ENCODE measurements around the gene KIF25.

Gene KIF25

GRCh38 chr6:167997642-167998041, at the start of gene KIF25:
Gene KIF25, plus strand, starts transcription at chr6:167997671. Its CDS starts 31,915 bp downstream, at chr6:168029586.
- no peak within 1 kb of the TSS for H3K4me3 ChIP-seq (ENCODE audit: low read depth, low read length)
- no peaks in the 10 kb centered on the region for H3K27me3 ChIP-seq (ENCODE audit: control insufficient read depth, insufficient read depth, low read length)
- H3K36me3 ChIP-seq (ENCODE audit: control insufficient read depth, insufficient read depth, low read length): no peaks in the 10 kb centered on the region
- no peak within 1 kb of the TSS for H3K9ac ChIP-seq (ENCODE audit: low read depth, low read length)
- H3K4me1 ChIP-seq (ENCODE audit: control insufficient read depth, insufficient read depth, low read length): no peaks in the 10 kb centered on the region
- no peaks in the 10 kb centered on the region for H3K9me3 ChIP-seq (ENCODE audit: control insufficient read depth, insufficient read depth, low read length)

DNA sequence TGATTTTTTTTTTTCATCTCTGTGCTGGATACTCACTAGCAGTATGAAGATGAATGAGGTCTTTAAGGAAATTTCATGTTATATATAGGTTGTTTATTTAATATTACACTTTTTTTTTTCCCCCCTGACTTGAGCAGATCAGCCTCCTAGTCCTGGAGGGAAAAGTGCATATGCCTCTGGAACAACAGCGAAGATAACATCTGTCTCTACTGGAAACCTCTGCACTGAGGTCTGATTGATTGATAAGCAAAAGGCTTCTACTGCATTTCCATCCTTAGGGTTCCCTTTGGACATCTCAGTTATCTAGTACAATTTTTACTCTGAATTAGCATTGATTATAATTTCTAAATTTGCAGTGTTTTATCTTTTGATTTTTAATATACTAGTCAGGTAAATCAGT, 49.8 kb upstream of the KIF25 start:
- H3K27me3 ChIP-seq (ENCODE audit: control insufficient read depth, insufficient read depth, low read length): no peaks in the 10 kb centered on the region
- no peaks in the 10 kb centered on the region for H3K9me3 ChIP-seq (ENCODE audit: control insufficient read depth, insufficient read depth, low read length)
- H3K36me3 ChIP-seq (ENCODE audit: control insufficient read depth, insufficient read depth, low read length): peaks cover 36% of the 10 kb centered on the region

DNA sequence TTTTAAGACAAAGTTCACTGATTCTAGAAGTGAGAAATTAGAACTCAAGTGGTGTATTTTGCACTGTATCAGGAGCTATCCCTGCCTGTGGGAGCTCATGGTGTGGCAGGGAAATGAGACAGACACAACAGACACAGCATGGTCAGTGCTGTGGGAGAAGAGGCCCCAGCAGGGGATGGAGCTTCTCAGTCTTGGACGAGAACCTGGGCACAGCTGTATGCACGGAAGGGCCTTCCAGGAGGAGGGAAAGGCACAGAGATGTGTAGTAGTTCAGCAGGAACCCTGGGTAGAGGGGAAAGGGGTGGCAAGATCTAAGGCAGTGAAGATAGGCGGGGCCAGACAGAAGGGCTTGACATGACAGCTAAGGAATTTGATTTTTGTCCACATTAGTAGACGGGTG, 48.8 kb upstream of the KIF25 start:
- no peaks in the 10 kb centered on the region for H3K27me3 ChIP-seq (ENCODE audit: control insufficient read depth, insufficient read depth, low read length)
- H3K4me3 ChIP-seq (ENCODE audit: low read depth, low read length): no peak overlapping the region
- no peaks in the 10 kb centered on the region for H3K9me3 ChIP-seq (ENCODE audit: control insufficient read depth, insufficient read depth, low read length)
- no peak overlapping the region for H3K9ac ChIP-seq (ENCODE audit: low read depth, low read length)
- peaks cover 34% of the 10 kb centered on the region for H3K36me3 ChIP-seq (ENCODE audit: control insufficient read depth, insufficient read depth, low read length)
- no peaks in the 10 kb centered on the region for H3K4me1 ChIP-seq (ENCODE audit: control insufficient read depth, insufficient read depth, low read length)

More for the DNA sequence above, 49.8 kb upstream of the KIF25 start:
- Histone ChIP-seq H3K4me1 (ENCODE audit: control insufficient read depth, insufficient read depth, low read length) (no peaks in the 10 kb centered on the region), H3K9ac (ENCODE audit: low read depth, low read length) (no peak overlapping the region), H3K4me3 (ENCODE audit: low read depth, low read length) (no peak overlapping the region)

DNA sequence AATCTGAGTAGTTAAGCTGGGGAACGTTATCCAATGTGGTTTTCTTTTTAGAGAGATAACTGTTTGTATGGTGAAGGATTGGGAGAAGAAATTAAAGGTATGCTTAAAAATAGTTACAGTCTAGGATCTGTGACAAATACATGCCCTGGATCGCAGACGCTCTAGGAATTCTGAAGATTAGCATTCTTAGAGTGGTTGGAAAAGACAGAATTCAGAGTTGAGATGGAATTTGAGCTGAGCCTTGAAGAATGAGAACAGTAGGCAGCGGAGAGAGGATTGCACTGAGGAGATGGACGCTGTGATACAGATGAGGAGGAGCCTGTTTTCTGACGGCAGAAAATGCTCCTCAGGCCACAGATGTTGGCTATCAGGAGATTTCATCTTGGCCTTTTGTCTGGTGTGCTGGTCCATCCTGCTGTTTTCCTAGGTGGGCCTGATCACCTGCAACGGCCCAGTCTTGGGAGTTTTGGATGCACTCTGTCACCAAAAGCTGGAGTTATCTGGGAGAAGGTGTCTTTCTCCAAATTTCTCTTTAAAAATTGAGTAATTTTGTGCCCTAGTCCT, 48.3 kb upstream of the KIF25 start:
- Histone ChIP-seq H3K9ac (ENCODE audit: low read depth, low read length) (no peak overlapping the region), H3K4me1 (ENCODE audit: control insufficient read depth, insufficient read depth, low read length) (no peaks in the 10 kb centered on the region), H3K36me3 (ENCODE audit: control insufficient read depth, insufficient read depth, low read length) (peaks cover 30% of the 10 kb centered on the region), H3K27me3 (ENCODE audit: control insufficient read depth, insufficient read depth, low read length) (no peaks in the 10 kb centered on the region), H3K9me3 (ENCODE audit: control insufficient read depth, insufficient read depth, low read length) (no peaks in the 10 kb centered on the region), H3K4me3 (ENCODE audit: low read depth, low read length) (no peak overlapping the region)

- Histone ChIP-seq H3K36me3 (ENCODE audit: control insufficient read depth, insufficient read depth, low read length) (peaks cover 30% of the 10 kb centered on the region), H3K9me3 (ENCODE audit: control insufficient read depth, insufficient read depth, low read length) (no peaks in the 10 kb centered on the region), H3K9ac (ENCODE audit: low read depth, low read length) (no peak overlapping the region), H3K4me1 (ENCODE audit: control insufficient read depth, insufficient read depth, low read length) (no peaks in the 10 kb centered on the region), H3K4me3 (ENCODE audit: low read depth, low read length) (no peak overlapping the region), H3K27me3 (ENCODE audit: control insufficient read depth, insufficient read depth, low read length) (no peaks in the 10 kb centered on the region)
Observed at GRCh38 chr6:167951781-167952511, 45.5 kb upstream of the KIF25 start.

DNA sequence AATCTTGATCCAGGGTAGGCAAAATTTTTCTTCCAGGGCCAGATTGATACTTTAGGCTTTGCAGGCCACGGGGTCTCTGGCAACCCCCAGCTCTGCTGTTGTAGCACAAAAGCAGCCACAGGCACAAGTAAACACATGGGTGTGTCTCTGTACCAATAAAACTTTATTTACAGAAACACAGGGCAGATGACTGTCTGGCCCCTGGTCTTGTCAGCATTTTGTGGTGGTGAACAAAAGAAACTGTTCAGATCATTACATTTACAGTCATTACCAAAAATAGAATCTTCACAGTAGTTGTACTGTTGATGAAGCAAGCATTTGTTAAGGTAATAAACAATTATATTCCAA, 45.0 kb upstream of the KIF25 start:
- H3K36me3 ChIP-seq (ENCODE audit: control insufficient read depth, insufficient read depth, low read length): peaks cover 30% of the 10 kb centered on the region
- no peaks in the 10 kb centered on the region for H3K9me3 ChIP-seq (ENCODE audit: control insufficient read depth, insufficient read depth, low read length)
- no peaks in the 10 kb centered on the region for H3K4me1 ChIP-seq (ENCODE audit: control insufficient read depth, insufficient read depth, low read length)
- no peak overlapping the region for H3K9ac ChIP-seq (ENCODE audit: low read depth, low read length)
- H3K27me3 ChIP-seq (ENCODE audit: control insufficient read depth, insufficient read depth, low read length): no peaks in the 10 kb centered on the region
- no peak overlapping the region for H3K4me3 ChIP-seq (ENCODE audit: low read depth, low read length)

- Histone ChIP-seq H3K36me3 (ENCODE audit: control insufficient read depth, insufficient read depth, low read length) (peaks cover 23% of the 10 kb centered on the region), H3K4me3 (ENCODE audit: low read depth, low read length) (no peak overlapping the region), H3K27me3 (ENCODE audit: control insufficient read depth, insufficient read depth, low read length) (no peaks in the 10 kb centered on the region), H3K4me1 (ENCODE audit: control insufficient read depth, insufficient read depth, low read length) (no peaks in the 10 kb centered on the region), H3K9me3 (ENCODE audit: control insufficient read depth, insufficient read depth, low read length) (no peaks in the 10 kb centered on the region), H3K9ac (ENCODE audit: low read depth, low read length) (no peak overlapping the region)
Observed at GRCh38 chr6:167953551-167953950, 43.9 kb upstream of the KIF25 start.

- H3K4me1 ChIP-seq (ENCODE audit: control insufficient read depth, insufficient read depth, low read length): no peaks in the 10 kb centered on the region
- no peaks in the 10 kb centered on the region for H3K9me3 ChIP-seq (ENCODE audit: control insufficient read depth, insufficient read depth, low read length)
- no peak overlapping the region for H3K4me3 ChIP-seq (ENCODE audit: low read depth, low read length)
- H3K9ac ChIP-seq (ENCODE audit: low read depth, low read length): no peak overlapping the region
- H3K27me3 ChIP-seq (ENCODE audit: control insufficient read depth, insufficient read depth, low read length): no peaks in the 10 kb centered on the region
- H3K36me3 ChIP-seq (ENCODE audit: control insufficient read depth, insufficient read depth, low read length): peaks cover 17% of the 10 kb centered on the region
Observed at GRCh38 chr6:167954151-167954550, 43.3 kb upstream of the KIF25 start.

DNA sequence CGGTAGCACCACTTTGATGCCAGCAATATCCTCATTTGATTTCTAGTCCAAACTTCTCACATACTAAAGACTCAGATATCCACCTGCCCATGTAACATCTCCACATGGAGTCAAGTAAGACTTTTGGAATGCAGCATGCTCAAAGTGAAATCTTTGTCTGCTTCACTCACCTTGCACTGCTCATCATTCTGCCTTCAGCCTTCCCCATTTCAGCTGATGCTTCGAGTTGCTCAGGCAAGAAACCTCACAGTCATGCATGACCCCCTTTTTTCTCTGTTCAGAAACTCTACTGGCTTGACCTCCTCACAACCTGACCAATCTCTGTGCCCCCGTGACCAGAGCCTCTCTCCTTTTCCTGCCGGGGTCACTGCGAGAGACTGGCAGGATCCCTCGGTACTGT, 41.0 kb upstream of the KIF25 start:
- Histone ChIP-seq H3K9me3 (ENCODE audit: control insufficient read depth, insufficient read depth, low read length) (no peaks in the 10 kb centered on the region), H3K9ac (ENCODE audit: low read depth, low read length) (no peak overlapping the region), H3K4me3 (ENCODE audit: low read depth, low read length) (no peak overlapping the region), H3K27me3 (ENCODE audit: control insufficient read depth, insufficient read depth, low read length) (no peaks in the 10 kb centered on the region), H3K4me1 (ENCODE audit: control insufficient read depth, insufficient read depth, low read length) (no peaks in the 10 kb centered on the region), H3K36me3 (ENCODE audit: control insufficient read depth, insufficient read depth, low read length) (peaks cover 7% of the 10 kb centered on the region)

DNA sequence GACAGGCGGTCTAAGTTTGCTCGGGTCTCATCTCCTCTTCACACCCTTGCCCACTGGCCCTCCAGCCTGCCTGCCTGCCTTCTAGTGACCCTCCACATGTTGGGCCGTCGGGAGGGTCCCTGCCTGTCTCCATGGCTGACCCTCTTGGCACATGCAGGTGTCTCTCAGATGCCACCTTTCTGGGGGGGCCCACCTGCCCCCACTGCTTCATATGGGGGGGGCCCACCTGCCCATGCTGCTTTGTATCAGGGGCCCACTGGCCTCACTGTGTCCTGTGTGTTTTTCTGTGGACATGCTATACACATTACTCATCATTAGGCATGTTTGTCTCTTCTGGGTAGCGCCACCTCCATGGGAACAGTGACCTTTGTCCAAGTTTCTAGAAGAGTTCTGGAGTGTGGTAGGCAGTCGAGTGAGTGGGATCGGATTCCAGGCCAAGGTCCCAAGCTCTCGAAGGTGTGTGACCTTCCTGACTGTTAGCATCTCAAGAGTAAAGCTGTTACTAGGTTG, 40.4 kb upstream of the KIF25 start:
- no peak overlapping the region for H3K4me3 ChIP-seq (ENCODE audit: low read depth, low read length)
- H3K9ac ChIP-seq (ENCODE audit: low read depth, low read length): no peak overlapping the region
- peaks cover 2% of the 10 kb centered on the region for H3K36me3 ChIP-seq (ENCODE audit: control insufficient read depth, insufficient read depth, low read length)
- H3K27me3 ChIP-seq (ENCODE audit: control insufficient read depth, insufficient read depth, low read length): no peaks in the 10 kb centered on the region
- no peaks in the 10 kb centered on the region for H3K4me1 ChIP-seq (ENCODE audit: control insufficient read depth, insufficient read depth, low read length)
- no peaks in the 10 kb centered on the region for H3K9me3 ChIP-seq (ENCODE audit: control insufficient read depth, insufficient read depth, low read length)

DNA sequence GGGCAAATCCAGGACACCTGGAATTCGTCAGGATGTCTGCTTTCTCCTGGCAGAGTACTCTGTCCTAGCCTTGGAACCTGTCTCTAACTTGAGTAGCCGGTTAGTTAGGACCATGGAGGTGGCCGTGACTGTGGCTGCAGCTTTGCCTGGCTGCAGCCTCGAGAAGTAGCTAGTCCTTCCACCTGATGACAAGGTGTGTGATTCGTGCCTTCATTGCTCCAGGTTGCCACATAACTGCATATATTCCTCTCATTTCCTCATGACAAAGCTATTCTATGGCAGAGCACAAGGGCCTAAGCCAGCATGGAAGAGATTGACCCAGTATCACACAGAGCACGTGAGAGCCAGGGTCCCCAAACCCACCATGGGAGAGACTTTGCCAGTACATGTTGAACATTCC, 39.8 kb upstream of the KIF25 start:
- H3K9ac ChIP-seq (ENCODE audit: low read depth, low read length): no peak overlapping the region
- no peak overlapping the region for H3K4me3 ChIP-seq (ENCODE audit: low read depth, low read length)
- H3K9me3 ChIP-seq (ENCODE audit: control insufficient read depth, insufficient read depth, low read length): no peaks in the 10 kb centered on the region
- no peaks in the 10 kb centered on the region for H3K27me3 ChIP-seq (ENCODE audit: control insufficient read depth, insufficient read depth, low read length)
- H3K4me1 ChIP-seq (ENCODE audit: control insufficient read depth, insufficient read depth, low read length): no peaks in the 10 kb centered on the region
- peaks cover 4% of the 10 kb centered on the region for H3K36me3 ChIP-seq (ENCODE audit: control insufficient read depth, insufficient read depth, low read length)

- Histone ChIP-seq H3K27me3 (ENCODE audit: control insufficient read depth, insufficient read depth, low read length) (no peaks in the 10 kb centered on the region), H3K9ac (ENCODE audit: low read depth, low read length) (no peak overlapping the region), H3K4me3 (ENCODE audit: low read depth, low read length) (no peak overlapping the region), H3K36me3 (ENCODE audit: control insufficient read depth, insufficient read depth, low read length) (peaks cover 10% of the 10 kb centered on the region), H3K4me1 (ENCODE audit: control insufficient read depth, insufficient read depth, low read length) (no peaks in the 10 kb centered on the region), H3K9me3 (ENCODE audit: control insufficient read depth, insufficient read depth, low read length) (no peaks in the 10 kb centered on the region)
Observed at GRCh38 chr6:167960579-167960978, 36.9 kb upstream of the KIF25 start.
